OCI-LY7 (cell line): ENCODE data around the gene R3HCC1L. TPM values are rescaled to one million over a fixed set of nuclear protein-coding genes. Genes with fewer than 3 reads are reported as not detected.

Source experiments
- BruUV-seq: library from RNA; stranded (reverse); fragments of 400-500 nt; replicated peaks from 2 replicates; lab custom pipeline; 2021; lab: Mats Ljungman, UMichigan
- CTCF ChIA-PET: fragments of 300-600 bp; sonication (Branson Sonifier 250); formaldehyde crosslinking; loops from one replicate; lab custom pipeline; 2022; ENCODE audit warnings: antibody characterized with exemption; ENCODE audit not compliant: unreplicated experiment; lab: Charles Lee
- POLR2A ChIA-PET: fragments of 300-600 bp; sonication (Branson Sonifier 250); formaldehyde crosslinking; loops from one replicate; lab custom pipeline; 2022; ENCODE audit warnings: antibody characterized with exemption; lab: Charles Lee
- DNase-seq: peaks from one replicate; pipeline ENCODE4 v3.0.0-alpha.2; 2015; ENCODE audit warnings: low spot score
- H2AFZ ChIP-seq: fragments of 200-600 bp; sonication (generic), shearing (Covaris generic); 2 replicates; pipeline ENCODE4 v1.6.1; 2014; ENCODE audit warnings: mild to moderate bottlenecking, antibody characterized with exemption, low read length, moderate library complexity
- H3K27ac ChIP-seq: fragments of 200-600 bp; sonication (generic); 2 replicates; pipeline ENCODE4 v1.5.1; 2014; ENCODE audit warnings: mixed run types, low read depth, mild to moderate bottlenecking, moderate library complexity, low read length, inconsistent platforms; ENCODE audit not compliant: poor library complexity, severe bottlenecking
- H3K36me3 ChIP-seq: fragments of 200-600 bp; sonication (generic); 2 replicates; pipeline ENCODE4 v1.6.1; 2014; ENCODE audit warnings: mild to moderate bottlenecking, antibody characterized with exemption, low read length, moderate library complexity, mixed read lengths; ENCODE audit not compliant: insufficient read depth
- H3K4me1 ChIP-seq: fragments of 200-600 bp; sonication (generic); 2 replicates; pipeline ENCODE4 v1.5.1; 2014; ENCODE audit warnings: mild to moderate bottlenecking, low read length; ENCODE audit not compliant: insufficient read depth, poor library complexity, severe bottlenecking
- H3K4me2 ChIP-seq: fragments of 200-600 bp; sonication (generic); 2 replicates; pipeline ENCODE4 v1.6.1; 2014; ENCODE audit warnings: mild to moderate bottlenecking, low read length
- H3K4me3 ChIP-seq: fragments of 200-600 bp; sonication (generic); 2 replicates; pipeline ENCODE4 v1.5.1; 2014; ENCODE audit warnings: mild to moderate bottlenecking, low read depth, low read length; ENCODE audit not compliant: poor library complexity, severe bottlenecking
- H3K79me2 ChIP-seq: fragments of 200-600 bp; sonication (generic); 2 replicates; pipeline ENCODE4 v1.6.1; 2016; ENCODE audit warnings: low read depth, mild to moderate bottlenecking, low read length, moderate library complexity, mixed read lengths; ENCODE audit not compliant: insufficient read depth
- H3K9me2 ChIP-seq: fragments of 200-600 bp; sonication (generic); 2 replicates; pipeline ENCODE4 v1.6.1; 2016; ENCODE audit warnings: mild to moderate bottlenecking, low read length, mixed read lengths; ENCODE audit not compliant: insufficient read depth
- H3K9me3 ChIP-seq: fragments of 200-600 bp; sonication (generic); 2 replicates; pipeline ENCODE4 v1.6.1; 2014; ENCODE audit warnings: mild to moderate bottlenecking, mixed run types, low read length, mixed read lengths
- H4K20me1 ChIP-seq: fragments of 200-600 bp; sonication (generic); 2 replicates; pipeline ENCODE4 v1.6.1; 2014; ENCODE audit warnings: mild to moderate bottlenecking, antibody characterized with exemption, low read length, moderate library complexity, mixed read lengths; ENCODE audit not compliant: insufficient read depth
- EZH2phosphoT487 ChIP-seq: fragments of 200-600 bp; sonication (generic); IDR thresholded peaks from 2 replicates; pipeline ENCODE4 v1.6.1; 2018; ENCODE audit warnings: low read depth, borderline replicate concordance, mild to moderate bottlenecking, mixed run types, antibody characterized with exemption, low read length, moderate library complexity, mixed read lengths
- intact Hi-C: fragments of 100-400 bp; cut with micrococcal nuclease; formaldehyde crosslinking; loops from one replicate; pipeline ENCODE4 v1.10.0; 2022; ENCODE audit not compliant: unreplicated experiment
- total RNA-seq, 2 experiments: library from RNA; depleted of rRNA in 1 of 2; stranded (reverse); fragments of >200 nt in 1 of 2; shearing (Covaris generic) in 1 of 2; gene quantifications; 2 replicates each; pipeline ENCODE4 v1.2.3, GENCODE V29; 2014 to 2022
- TF ChIP-seq, protein P1 (sequence below): fragments of 200-600 bp; sonication (generic); conservative IDR thresholded peaks from 2 replicates; pipeline ENCODE4 v1.5.1; 2014; ENCODE audit warnings: mild to moderate bottlenecking, antibody characterized with exemption, low read length, moderate library complexity, mixed read lengths

R3HCC1L gene
- total RNA-seq, 2 experiments from 2014 or later = 38.8 to 42.0 TPM

DNA sequence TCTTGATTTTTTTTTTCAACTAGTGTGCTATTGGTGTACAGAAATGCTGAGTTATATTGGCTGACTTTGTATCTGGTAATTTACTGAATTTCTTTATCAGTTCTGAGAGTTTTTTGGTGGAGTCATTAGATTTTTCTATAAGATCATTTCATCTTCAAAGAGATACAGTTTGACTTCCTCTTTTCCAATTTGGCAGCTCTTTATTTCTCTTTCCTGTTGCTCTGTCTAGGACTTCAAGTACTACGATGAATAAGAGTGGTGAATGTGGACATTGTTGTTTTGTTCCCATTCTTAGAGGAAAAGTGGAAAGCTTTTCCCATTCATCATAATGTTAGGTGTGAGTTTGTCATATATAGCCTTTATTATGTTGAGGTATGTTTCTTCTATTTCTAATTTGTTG is 83.3 kb downstream of the R3HCC1L start:
- H3K4me1 ChIP-seq = peaks cover 6% of the 10 kb centered on the region
- ChIA-PET POLR2A (interaction anchor here (0.6 to 0.7 kb wide), 2 partner anchors 12 to 26 kb away, joined by 3 read pairs; no protein-coding TSS in a partner anchor), CTCF (no interaction called here)
- intact Hi-C loops = no loop called here
- no peaks in the 10 kb centered on the region for H4K20me1 ChIP-seq
- H2AFZ ChIP-seq = no peak overlapping the region
- peaks cover 73% of the 10 kb centered on the region for H3K36me3 ChIP-seq
- no peak for TF ChIP-seq EZH2phosphoT487
- TF ChIP-seq, protein P1, sequence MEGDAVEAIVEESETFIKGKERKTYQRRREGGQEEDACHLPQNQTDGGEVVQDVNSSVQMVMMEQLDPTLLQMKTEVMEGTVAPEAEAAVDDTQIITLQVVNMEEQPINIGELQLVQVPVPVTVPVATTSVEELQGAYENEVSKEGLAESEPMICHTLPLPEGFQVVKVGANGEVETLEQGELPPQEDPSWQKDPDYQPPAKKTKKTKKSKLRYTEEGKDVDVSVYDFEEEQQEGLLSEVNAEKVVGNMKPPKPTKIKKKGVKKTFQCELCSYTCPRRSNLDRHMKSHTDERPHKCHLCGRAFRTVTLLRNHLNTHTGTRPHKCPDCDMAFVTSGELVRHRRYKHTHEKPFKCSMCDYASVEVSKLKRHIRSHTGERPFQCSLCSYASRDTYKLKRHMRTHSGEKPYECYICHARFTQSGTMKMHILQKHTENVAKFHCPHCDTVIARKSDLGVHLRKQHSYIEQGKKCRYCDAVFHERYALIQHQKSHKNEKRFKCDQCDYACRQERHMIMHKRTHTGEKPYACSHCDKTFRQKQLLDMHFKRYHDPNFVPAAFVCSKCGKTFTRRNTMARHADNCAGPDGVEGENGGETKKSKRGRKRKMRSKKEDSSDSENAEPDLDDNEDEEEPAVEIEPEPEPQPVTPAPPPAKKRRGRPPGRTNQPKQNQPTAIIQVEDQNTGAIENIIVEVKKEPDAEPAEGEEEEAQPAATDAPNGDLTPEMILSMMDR = no peak
- peak; percentile 11 for DNase-seq
- H3K79me2 ChIP-seq = peaks cover 75% of the 10 kb centered on the region
- H3K9me2 ChIP-seq = no peaks in the 10 kb centered on the region
- no peak overlapping the region for H3K4me2 ChIP-seq
- H3K9me3 ChIP-seq = peaks cover 35% of the 10 kb centered on the region
- no TSS peak for BruUV-seq
- no peak overlapping the region for H3K27ac ChIP-seq
- no peak overlapping the region for H3K4me3 ChIP-seq

DNA sequence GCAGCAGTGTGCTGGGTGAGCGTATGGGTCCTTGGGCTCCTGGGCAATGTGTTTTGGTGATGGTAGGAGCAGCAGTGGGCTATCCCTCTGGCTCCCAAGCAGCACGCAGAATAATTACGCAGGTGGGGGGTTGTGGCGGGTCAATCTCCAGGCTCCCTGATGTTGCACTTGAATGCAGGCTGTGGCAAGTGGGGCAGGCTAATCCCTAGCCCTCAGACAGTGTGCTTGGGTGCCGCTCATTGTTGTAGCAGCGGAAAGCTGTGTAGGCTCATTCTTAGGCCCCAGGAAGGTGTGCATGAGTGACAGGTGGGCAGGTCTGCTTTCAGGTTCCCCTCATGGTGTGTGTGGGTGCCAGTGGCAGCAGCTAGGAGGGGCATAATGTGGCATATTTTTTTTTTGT is 89.4 kb downstream of the R3HCC1L start:
- POLR2A ChIA-PET = no interaction called here
- intact Hi-C loops = no loop called here
- H3K79me2 ChIP-seq = peaks cover 59% of the 10 kb centered on the region
- CTCF ChIA-PET = no interaction called here
- no peak overlapping the region for H3K27ac ChIP-seq
- H3K9me2 ChIP-seq = no peaks in the 10 kb centered on the region
- H4K20me1 ChIP-seq = no peaks in the 10 kb centered on the region
- no peak overlapping the region for H3K4me3 ChIP-seq
- no peak for DNase-seq
- TF ChIP-seq, protein P1 = no peak
- TF ChIP-seq EZH2phosphoT487 = no peak
- no TSS peak for BruUV-seq
- peaks cover 33% of the 10 kb centered on the region for H3K9me3 ChIP-seq
- H3K4me1 ChIP-seq = no peaks in the 10 kb centered on the region
- H3K4me2 ChIP-seq = no peak overlapping the region
- H2AFZ ChIP-seq = no peak overlapping the region
- H3K36me3 ChIP-seq = peaks cover 53% of the 10 kb centered on the region

DNA sequence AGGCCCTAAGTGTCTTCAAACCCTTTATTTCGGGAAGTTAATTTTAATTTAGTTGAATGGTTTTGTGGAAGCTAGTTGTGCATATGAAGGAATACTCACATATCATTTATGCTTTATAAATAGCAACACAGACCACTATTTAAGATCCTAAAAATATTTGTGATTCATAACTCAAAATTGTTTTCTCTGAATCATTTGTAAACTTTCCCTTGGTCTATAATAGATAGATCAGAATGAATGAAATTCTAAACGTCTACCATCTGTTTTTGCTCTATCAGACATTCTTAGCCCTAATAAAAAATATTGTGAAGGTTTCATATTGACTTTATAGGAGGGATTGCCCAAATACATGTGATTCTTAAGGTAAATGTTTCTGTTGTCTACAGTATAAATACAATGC is 90.1 kb downstream of the R3HCC1L start:
- no peak overlapping the region for H3K27ac ChIP-seq
- intact Hi-C loops = no loop called here
- peaks cover 26% of the 10 kb centered on the region for H3K9me3 ChIP-seq
- no peaks in the 10 kb centered on the region for H3K4me1 ChIP-seq
- no peak overlapping the region for H3K4me2 ChIP-seq
- TF ChIP-seq, protein P1 = no peak
- no peak for TF ChIP-seq EZH2phosphoT487
- H4K20me1 ChIP-seq = no peaks in the 10 kb centered on the region
- ChIA-PET CTCF (no interaction called here), POLR2A (no interaction called here)
- no peak for DNase-seq
- no peak overlapping the region for H2AFZ ChIP-seq
- peaks cover 46% of the 10 kb centered on the region for H3K36me3 ChIP-seq
- BruUV-seq = no TSS peak
- H3K4me3 ChIP-seq = no peak overlapping the region
- peaks cover 53% of the 10 kb centered on the region for H3K79me2 ChIP-seq
- no peaks in the 10 kb centered on the region for H3K9me2 ChIP-seq
